GM21423 (cell line): ENCODE data around the gene MYMX.
A peak's percentile ranks its signal among the peaks of the same experiment; 100 is the strongest.
"Not testable (repeated sequence)": the region's sequence is repeated elsewhere in the genome, so short reads cannot be mapped to it uniquely, and the experiment has no call there.

ENCODE experiments used
- ATAC-seq: cut with Tn5 transposase; IDR thresholded peaks from one replicate; pipeline ENCODE4 v1.9.1; 2021; ENCODE audit warnings: mild to moderate bottlenecking, moderate library complexity; ENCODE audit not compliant: unreplicated experiment

MYMX gene

GRCh38 chr6:44230034-44230675 lies 13.4 kb downstream of the MYMX start:
- no peak for ATAC-seq

DNA sequence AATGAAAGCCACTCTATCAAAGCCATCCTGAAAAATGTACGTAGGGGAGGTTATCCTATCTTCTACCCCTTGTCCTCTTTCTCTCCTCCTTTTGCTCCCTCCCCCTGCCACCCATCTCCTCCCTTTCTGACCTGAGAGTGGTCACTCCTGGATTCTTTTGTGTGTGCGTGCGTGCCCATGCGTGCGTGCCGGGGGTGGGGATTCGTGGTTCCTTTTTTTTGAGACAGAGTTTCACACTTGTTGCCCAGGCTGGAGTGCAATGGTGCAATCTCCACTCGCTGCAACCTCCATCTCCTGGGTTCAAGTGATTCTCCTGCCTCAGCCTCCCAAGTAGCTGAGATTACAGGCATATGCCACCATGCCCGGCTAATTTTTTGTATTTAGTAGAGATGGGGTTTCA lies 14.7 kb downstream of the MYMX start:
- not testable (repeated sequence) for ATAC-seq

DNA sequence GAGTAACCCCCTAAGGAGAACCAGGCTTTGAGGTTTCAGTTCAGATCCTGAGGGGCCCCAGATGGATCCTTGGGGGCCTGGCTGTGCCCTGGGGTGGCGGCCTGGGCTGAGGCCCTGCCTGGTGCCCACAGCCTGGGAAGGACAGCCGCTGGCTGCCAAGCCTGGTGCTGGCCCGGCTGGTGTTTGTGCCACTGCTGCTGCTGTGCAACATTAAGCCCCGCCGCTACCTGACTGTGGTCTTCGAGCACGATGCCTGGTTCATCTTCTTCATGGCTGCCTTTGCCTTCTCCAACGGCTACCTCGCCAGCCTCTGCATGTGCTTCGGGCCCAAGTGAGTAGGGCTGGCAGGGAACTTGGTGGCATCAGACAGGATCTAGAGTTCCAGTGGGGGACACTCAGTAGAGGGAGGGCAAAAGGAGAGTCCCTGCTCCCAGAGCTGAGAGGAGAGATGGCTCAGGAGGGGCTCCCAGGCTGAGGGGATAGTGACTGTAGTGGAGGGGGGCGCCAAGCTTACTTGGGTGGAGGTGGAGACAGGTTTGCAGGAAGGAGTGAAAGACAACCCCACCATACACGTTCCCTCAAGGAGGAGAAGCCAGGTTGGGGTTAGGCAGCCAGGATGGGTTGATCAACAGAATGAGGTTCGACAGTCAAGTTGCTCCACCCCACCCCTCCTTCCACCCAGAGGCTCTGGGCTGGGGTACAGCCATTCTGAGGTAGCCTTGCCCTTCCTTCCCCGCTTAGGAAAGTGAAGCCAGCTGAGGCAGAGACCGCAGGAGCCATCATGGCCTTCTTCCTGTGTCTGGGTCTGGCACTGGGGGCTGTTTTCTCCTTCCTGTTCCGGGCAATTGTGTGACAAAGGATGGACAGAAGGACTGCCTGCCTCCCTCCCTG lies 16.2 kb downstream of the MYMX start:
- no peak for ATAC-seq

GRCh38 chr6:44233567-44234100 lies 16.9 kb downstream of the MYMX start:
- ATAC-seq, result no peak

DNA sequence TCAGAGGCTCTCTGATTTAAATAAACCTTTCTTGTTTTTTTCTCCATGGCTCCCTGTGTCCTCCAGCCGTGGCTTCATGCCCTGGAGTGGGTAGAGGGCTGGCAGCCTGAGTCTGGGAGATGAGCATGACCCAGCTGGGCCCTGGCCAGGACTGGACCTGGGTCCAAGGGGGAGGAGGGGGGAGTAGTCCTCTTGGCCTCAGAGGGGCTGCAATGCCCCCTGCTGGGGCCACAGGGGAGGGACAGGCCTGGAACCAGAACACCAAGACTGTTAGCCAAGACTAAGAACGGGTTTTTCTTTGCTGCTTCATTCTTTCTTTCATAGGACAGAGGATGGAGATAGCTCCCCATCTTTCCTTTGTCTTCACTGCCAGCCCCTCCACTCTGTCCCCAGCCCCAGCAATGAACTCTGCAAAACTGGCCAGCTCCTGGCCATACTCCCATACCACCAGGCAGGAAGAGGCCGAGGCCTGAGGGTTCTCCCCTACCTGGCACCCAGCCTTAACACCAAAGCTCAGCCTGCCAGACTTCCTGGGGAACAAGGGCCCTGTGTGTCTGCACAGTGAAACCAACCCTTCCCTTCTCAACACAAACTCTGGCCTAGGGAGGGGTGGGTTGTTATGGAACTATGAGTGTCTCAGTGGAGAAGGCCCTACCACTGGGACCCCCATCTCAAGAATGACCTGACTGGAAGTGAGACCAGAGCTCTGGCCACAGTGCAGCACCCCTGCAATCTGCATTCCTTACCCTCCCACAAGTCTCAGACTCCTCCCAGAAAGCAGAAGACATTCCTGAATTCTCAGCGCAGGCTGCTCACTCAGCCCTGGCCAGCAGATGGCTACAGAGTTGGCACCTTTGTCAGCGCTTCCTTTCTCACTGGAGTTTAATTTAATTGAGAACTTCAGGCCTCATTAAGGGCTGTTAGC lies 17.6 kb downstream of the MYMX start:
- no peak for ATAC-seq

DNA sequence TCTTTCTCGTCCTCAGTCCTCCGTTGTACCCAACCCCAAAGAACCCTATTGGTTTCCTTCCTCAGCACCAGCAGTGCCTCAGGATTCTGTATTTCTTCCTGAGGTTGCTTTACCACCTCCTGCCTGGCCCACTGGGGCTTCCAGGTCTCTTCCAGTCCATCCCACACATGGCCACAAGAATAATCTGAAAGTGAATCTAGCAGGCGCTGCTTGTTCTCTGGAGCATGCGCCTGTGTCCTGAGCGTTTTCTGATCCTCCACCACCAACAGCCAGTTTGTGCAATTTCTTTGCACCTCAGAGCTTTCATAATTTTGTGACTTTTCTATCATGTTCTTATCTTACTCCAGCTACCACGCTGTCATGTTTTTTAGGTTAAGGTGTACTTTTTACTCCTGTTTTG lies 18.5 kb downstream of the MYMX start:
- no peak for ATAC-seq

DNA sequence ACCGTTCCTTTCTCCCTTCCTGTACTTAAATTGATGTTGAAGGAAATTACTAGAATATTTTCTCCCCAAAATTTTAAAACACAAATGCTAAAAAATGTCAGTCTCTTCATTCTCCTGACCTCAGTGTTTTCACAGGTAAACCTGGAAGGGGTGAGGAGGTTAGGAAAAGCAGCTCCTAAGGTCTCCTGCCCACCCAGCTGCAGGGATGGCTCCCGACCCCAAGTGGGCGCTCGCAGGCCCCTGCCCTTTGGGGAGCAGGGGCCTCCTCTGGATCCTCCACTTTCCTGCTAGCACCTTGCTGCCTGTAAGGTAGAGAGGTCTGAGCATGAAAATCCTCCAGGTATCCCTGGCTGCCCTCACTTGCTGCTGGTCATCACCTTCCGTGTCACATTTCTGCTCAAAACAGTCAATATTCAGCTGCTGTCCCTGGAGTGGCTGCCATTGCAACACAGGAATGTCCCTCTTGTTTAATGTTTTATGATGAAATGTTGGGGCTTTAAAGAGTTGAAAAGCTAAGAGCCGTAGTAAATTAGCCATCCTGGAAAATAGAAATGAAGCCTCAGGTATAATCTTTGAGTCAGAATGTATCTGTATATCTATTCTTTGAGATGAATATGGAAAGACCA lies 19.3 kb downstream of the MYMX start:
- ATAC-seq, result no peak

- peak; percentile 53 for ATAC-seq
Observed at GRCh38 chr6:44237021-44237812, 20.5 kb downstream of the MYMX start.

DNA sequence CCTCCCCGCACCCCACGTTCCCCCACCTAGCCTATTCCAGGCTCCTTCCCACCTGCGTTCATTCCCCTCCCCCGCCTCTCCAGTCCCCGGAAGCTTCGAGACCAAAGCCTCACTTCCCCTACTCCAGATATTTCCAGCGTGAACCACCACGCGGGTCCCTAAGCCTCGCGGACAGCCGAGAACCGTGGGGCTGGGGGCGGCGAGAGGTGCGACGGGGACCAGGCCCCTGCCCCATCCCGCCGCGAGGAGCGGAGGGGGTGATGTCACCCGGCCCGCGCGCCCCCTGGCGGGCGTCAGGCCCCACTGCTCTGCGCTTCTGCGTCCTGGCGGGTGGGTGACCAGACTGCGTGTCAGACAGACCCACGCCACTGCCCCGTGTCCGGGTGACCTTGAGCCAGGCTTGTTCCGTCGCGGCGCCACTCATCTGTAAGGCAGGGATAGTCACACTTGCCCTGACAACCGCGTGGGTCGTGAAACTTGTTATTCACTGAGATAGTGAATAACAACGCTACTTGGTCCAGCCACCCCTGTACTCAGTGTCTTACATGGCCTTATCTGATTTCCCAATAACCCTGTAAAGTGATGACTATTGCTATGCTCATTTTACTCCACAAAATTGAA lies 21.2 kb downstream of the MYMX start:
- peak; percentile 82 for ATAC-seq

GRCh38 chr6:44238687-44239350 lies 22.1 kb downstream of the MYMX start:
- no peak for ATAC-seq

DNA sequence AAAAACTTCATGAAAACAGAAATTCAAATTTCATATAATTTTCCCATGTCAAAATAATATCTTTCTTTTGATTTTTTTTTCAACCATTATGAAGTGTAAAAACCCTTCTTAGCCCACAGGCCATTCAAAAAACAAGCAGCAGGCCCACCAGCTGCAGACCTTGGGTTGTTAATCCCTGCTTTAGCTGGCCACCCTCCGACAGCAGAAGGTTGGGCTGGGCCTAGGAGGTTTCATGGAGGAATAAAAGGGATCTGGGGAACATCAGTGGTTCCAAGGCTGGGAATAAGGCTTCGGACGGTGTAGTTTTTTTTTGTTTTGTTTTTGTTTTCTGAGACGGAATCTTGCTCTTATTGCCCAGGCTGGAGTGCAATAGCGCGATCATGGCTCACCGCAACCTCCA lies 26.6 kb downstream of the MYMX start:
- ATAC-seq, result no peak

DNA sequence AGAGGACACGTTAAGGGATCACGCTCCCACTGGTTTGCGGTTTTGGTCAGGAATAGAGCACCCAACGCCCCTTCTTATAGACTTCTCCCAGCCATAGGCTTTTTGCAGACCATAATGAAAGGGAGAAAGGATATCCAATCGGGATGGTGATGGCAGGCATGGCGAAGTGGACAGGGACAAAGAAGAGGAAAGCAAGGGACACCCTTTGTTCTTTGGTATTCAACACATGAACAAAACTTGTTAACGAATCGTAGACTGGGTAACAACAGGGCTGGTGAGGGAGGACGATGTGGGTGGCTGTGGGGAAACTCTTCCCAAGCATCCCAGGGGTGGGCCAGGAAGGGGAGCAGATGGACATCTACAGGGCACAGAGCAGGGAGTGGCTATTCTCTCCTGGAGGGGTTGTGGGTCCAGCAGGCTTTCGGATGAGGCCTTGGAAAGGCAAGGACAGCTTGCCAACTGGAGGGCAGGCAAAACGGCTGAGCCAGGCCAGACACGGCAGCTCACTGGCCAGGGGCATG lies 28.7 kb downstream of the MYMX start:
- ATAC-seq, result no peak

DNA sequence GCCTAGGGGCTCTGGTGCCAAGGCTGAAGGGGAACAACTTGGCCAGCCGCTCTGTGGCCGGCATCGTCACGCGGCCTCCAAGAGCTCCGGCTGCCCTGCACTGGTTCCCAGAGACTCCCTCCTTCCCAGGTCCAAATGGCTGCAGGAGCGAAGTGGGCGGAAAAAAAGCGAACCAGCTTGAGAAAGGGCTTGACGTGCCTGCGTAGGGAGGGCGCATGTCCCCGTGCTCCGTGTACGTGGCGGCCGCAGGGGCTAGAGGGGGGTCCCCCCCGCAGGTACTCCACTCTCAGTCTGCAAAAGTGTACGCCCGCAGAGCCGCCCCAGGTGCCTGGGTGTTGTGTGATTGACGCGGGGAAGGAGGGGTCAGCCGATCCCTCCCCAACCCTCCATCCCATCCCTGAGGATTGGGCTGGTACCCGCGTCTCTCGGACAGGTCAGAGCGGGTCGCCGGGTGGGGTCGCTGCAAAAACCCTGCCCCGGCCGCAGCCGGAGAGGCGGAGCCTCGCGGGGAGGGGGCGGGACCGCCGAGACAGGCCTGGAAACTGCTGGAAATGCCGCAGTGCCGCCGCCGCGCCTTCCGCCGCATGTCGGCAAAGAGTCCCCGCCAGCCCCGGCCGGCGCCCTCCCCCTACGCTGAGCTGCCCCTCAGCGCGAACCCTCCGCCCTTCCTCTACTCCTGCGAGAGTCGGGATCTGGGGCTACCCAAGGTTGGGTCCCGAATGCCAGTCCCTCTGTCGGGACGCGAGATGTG lies 29.4 kb downstream of the MYMX start:
- peak; percentile 43 for ATAC-seq

DNA sequence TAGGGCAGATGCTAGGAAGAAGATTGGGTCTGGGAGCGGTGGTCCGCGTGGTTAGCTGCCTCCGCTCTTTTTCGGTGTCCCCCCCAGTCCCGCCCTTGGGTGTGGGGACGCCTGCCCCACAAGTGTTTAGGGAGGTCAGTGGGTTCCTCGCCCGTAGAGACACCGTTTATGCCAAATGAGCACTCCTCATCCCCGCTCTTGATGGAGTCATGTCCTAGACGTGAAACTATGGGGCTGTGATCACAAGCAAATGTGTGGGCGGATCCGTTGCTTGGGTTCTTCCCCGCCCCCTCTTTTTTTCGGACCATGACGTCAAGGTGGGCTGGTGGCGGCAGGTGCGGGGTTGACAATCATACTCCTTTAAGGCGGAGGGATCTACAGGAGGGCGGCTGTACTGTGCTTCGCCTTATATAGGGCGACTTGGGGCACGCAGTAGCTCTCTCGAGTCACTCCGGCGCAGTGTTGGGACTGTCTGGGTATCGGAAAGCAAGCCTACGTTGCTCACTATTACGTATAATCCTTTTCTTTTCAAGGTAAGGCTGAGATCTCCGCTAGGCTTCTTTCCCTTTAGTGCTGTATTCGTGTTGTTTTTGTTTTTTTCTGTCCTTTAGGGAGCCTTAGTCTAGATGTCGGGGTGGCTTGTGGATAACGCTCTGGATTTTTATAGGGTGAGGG lies 30.1 kb downstream of the MYMX start, which contains the start of gene HSP90AB1:
TSS of gene HSP90AB1 (plus strand) at position 439 of the 675 bp plus-strand sequence. CDS start 1,529 bp downstream, outside the sequence.
- peak; percentile 70 for ATAC-seq

- peak; percentile 34 for ATAC-seq
Observed at GRCh38 chr6:44247338-44248302, 30.9 kb downstream of the MYMX start.

- no peak for ATAC-seq
Observed at GRCh38 chr6:44248579-44248978, 31.9 kb downstream of the MYMX start.
